IMR-90 (cell line): Measurements from ENCODE around the gene CHMP6. TPM values are rescaled to one million over a fixed set of nuclear protein-coding genes. Genes with fewer than 3 reads are reported as not detected.

Source experiments
- ATAC-seq: fragments of 200-7000 bp; cut with Tn5 transposase; 2 replicates; pipeline ENCODE4 v1.9.1; 2020; ENCODE audit warnings: low read depth, mild to moderate bottlenecking, moderate library complexity
- BruUV-seq: library from RNA; stranded (reverse); fragments of 400-500 nt; replicated peaks from 2 replicates; lab custom pipeline; 2021; lab: Mats Ljungman, UMichigan
- CTCF ChIA-PET: fragments of 300-600 bp; formaldehyde crosslinking; extraction: SDS; loops from one replicate; lab custom pipeline; 2021; ENCODE audit warnings: antibody characterized with exemption; lab: Yijun Ruan, JAX
- POLR2A ChIA-PET: fragments of 300-600 bp; sonication (Branson Sonifier 250); formaldehyde crosslinking; loops from one replicate; lab custom pipeline; 2022; ENCODE audit warnings: antibody characterized with exemption; ENCODE audit not compliant: unreplicated experiment; lab: Charles Lee
- DNase-seq: peaks from one replicate; pipeline ENCODE4 v3.0.0; 2013
- H2AFZ ChIP-seq: replicated peaks from 2 replicates; pipeline ENCODE3; 2013; ENCODE audit warnings: low read length, mild to moderate bottlenecking; ENCODE audit not compliant: poor library complexity
- H2AK5ac ChIP-seq: 2 replicates; pipeline ENCODE4 v1.6.1; 2013; ENCODE audit warnings: low read depth, low read length, inconsistent platforms
- H2AK9ac ChIP-seq: replicated peaks from 2 replicates; pipeline ENCODE3; 2013; ENCODE audit warnings: mild to moderate bottlenecking, low read depth, low read length, moderate library complexity; ENCODE audit not compliant: poor library complexity
- H2BK120ac ChIP-seq: 2 replicates; pipeline ENCODE4 v1.6.1; 2013; ENCODE audit warnings: low read depth, low read length, inconsistent platforms
- H2BK15ac ChIP-seq: 3 replicates; pipeline ENCODE4 v1.6.1; 2013; ENCODE audit warnings: low read depth, low read length, inconsistent platforms
- H2BK20ac ChIP-seq: 2 replicates; pipeline ENCODE4 v1.6.1; 2013; ENCODE audit warnings: low read depth, mild to moderate bottlenecking, inconsistent platforms, low read length, moderate library complexity
- H2BK5ac ChIP-seq: 2 replicates; pipeline ENCODE4 v1.6.1; 2013; ENCODE audit warnings: mild to moderate bottlenecking, low read depth, low read length, inconsistent platforms; ENCODE audit not compliant: poor library complexity, severe bottlenecking
- H3K14ac ChIP-seq: replicated peaks from 2 replicates; pipeline ENCODE4 v1.6.1; 2013; ENCODE audit warnings: low read depth, low read length, inconsistent platforms
- H3K18ac ChIP-seq: 2 replicates; pipeline ENCODE4 v1.6.1; 2013; ENCODE audit warnings: low read depth, low read length, control low read depth
- H3K23ac ChIP-seq: 2 replicates; pipeline ENCODE4 v1.6.1; 2013; ENCODE audit warnings: low read depth, low read length, inconsistent platforms
- H3K27ac ChIP-seq: 2 replicates; pipeline ENCODE4 v1.5.1; 2013; ENCODE audit warnings: mild to moderate bottlenecking, control low read depth, low read length; ENCODE audit not compliant: insufficient read depth
- H3K27me3 ChIP-seq: 2 replicates; pipeline ENCODE4 v1.6.1; 2013; ENCODE audit warnings: low read length; ENCODE audit not compliant: control insufficient read depth, insufficient read depth
- H3K36me3 ChIP-seq: 2 replicates; pipeline ENCODE4 v1.6.1; 2013; ENCODE audit warnings: low read length, mixed read lengths; ENCODE audit not compliant: control insufficient read depth, insufficient read depth
- H3K4ac ChIP-seq: 2 replicates; pipeline ENCODE4 v1.6.1; 2013; ENCODE audit warnings: low read depth, low read length, inconsistent platforms
- H3K4me1 ChIP-seq: 2 replicates; pipeline ENCODE4 v1.6.1; 2013; ENCODE audit warnings: low read length, mixed read lengths; ENCODE audit not compliant: control insufficient read depth, insufficient read depth
- H3K4me2 ChIP-seq: 2 replicates; pipeline ENCODE4 v1.6.1; 2013; ENCODE audit warnings: low read depth, mild to moderate bottlenecking, control low read depth, low read length, moderate library complexity
- H3K4me3 ChIP-seq: 2 replicates; pipeline ENCODE4 v1.5.1; 2013; ENCODE audit warnings: low read depth, mild to moderate bottlenecking, control low read depth, low read length, moderate library complexity; ENCODE audit not compliant: insufficient read depth
- H3K56ac ChIP-seq: 2 replicates; pipeline ENCODE4 v1.6.1; 2013; ENCODE audit warnings: low read length, inconsistent platforms; ENCODE audit not compliant: insufficient read depth; ENCODE audit errors: extremely low read depth
- H3K79me1 ChIP-seq, 2 experiments: 2 replicates each; pipeline ENCODE4 v1.6.1; 2013; ENCODE audit warnings: low read length in 2 of 2, inconsistent platforms in 1 of 2, low read depth in 1 of 2
- H3K9ac ChIP-seq: 2 replicates; pipeline ENCODE4 v1.6.1; 2013; ENCODE audit warnings: low read depth, low read length, control low read depth
- H3K9me1 ChIP-seq: 2 replicates; pipeline ENCODE4 v1.6.1; 2013; ENCODE audit warnings: low read length, inconsistent platforms; ENCODE audit not compliant: insufficient read depth
- H3K9me3 ChIP-seq: 2 replicates; pipeline ENCODE4 v1.6.1; 2013; ENCODE audit warnings: low read length; ENCODE audit not compliant: control insufficient read depth, insufficient read depth
- H4K20me1 ChIP-seq: 2 replicates; pipeline ENCODE4 v1.6.1; 2013; ENCODE audit warnings: low read length, inconsistent platforms; ENCODE audit not compliant: insufficient read depth
- H4K5ac ChIP-seq: 2 replicates; pipeline ENCODE4 v1.6.1; 2013; ENCODE audit warnings: mild to moderate bottlenecking, low read depth, low read length, control low read depth
- H4K8ac ChIP-seq, 2 experiments: 2 replicates each; pipeline ENCODE4 v1.6.1; 2013; ENCODE audit warnings: low read depth in 2 of 2, low read length in 2 of 2, control low read depth in 1 of 2, inconsistent platforms in 1 of 2
- H4K91ac ChIP-seq: 2 replicates; pipeline ENCODE4 v1.6.1; 2013; ENCODE audit warnings: low read depth, low read length, inconsistent platforms; ENCODE audit not compliant: insufficient read depth
- CHD1 ChIP-seq: IDR thresholded peaks from 2 replicates; pipeline ENCODE4 v1.6.1; 2012; ENCODE audit warnings: low read depth, low read length, improper control_type of control experiment
- MAFK ChIP-seq: IDR thresholded peaks from 2 replicates; pipeline ENCODE4 v1.6.1; 2012; ENCODE audit warnings: low read depth, low read length, improper control_type of control experiment
- MAZ ChIP-seq: IDR thresholded peaks from 2 replicates; pipeline ENCODE4 v1.6.1; 2012; ENCODE audit warnings: low read depth, mild to moderate bottlenecking, low read length, improper control_type of control experiment, moderate library complexity, borderline replicate concordance
- RAD21 ChIP-seq: IDR thresholded peaks from 2 replicates; pipeline ENCODE4 v1.6.1; 2012; ENCODE audit warnings: low read length, improper control_type of control experiment
- RCOR1 ChIP-seq: IDR thresholded peaks from 2 replicates; pipeline ENCODE4 v1.6.1; 2012; ENCODE audit warnings: mild to moderate bottlenecking, low read length, improper control_type of control experiment; ENCODE audit not compliant: insufficient replicate concordance
- WGBS, 2 experiments: methylation state at CpG; one replicate each; pipeline versions ENCODE4 v1.1.5 to v1.1.7; 2013; ENCODE audit warnings: missing lambda C conversion rate in 2 of 2; ENCODE audit not compliant: insufficient read length in 1 of 2; ENCODE audit errors: extremely low coverage in 2 of 2; 5-methylcytosine and 5-hydroxymethylcytosine counted together
- dilution Hi-C: fragments of 300-500 bp; cut with HindIII; formaldehyde crosslinking; loops from one replicate; pipeline ENCODE4 v1.14.3; 2018; ENCODE audit warnings: low sequenced_read_pairs; ENCODE audit not compliant: unreplicated experiment
- in situ Hi-C: fragments of 300-500 bp; cut with MboI; formaldehyde crosslinking; loops from 3 replicates; pipeline ENCODE4 v1.14.3; 2019; ENCODE audit warnings: low sequenced_read_pairs, inconsistent platforms, mixed read lengths
- intact Hi-C: fragments of 100-400 bp; cut with micrococcal nuclease; formaldehyde crosslinking; loops from 2 replicates; pipeline ENCODE4 v1.10.0; 2022
- polyA plus RNA-seq, 3 experiments: library from polyadenylated mRNA; depleted of rRNA; stranded (reverse); fragments of >200 nt; gene quantifications; 2 replicates each; pipeline ENCODE4 v1.2.3, GENCODE V29; 2012; ENCODE audit warnings: low replicate concordance in 1 of 3
- total RNA-seq: library from RNA; depleted of rRNA; stranded (reverse); fragments of >200 nt; gene quantifications from 2 replicates; pipeline ENCODE4 v1.2.3, GENCODE V29; 2012
- TF ChIP-seq, protein P1 (sequence below): conservative IDR thresholded peaks from 2 replicates; pipeline ENCODE4 v1.5.1; 2012; ENCODE audit warnings: mild to moderate bottlenecking, low read depth, low read length, improper control_type of control experiment

The CHMP6 gene
- total and polyA plus RNA-seq, 2 of the 4 experiments (the other 2 are of a cell fraction): 5.0 to 40.3 TPM

DNA sequence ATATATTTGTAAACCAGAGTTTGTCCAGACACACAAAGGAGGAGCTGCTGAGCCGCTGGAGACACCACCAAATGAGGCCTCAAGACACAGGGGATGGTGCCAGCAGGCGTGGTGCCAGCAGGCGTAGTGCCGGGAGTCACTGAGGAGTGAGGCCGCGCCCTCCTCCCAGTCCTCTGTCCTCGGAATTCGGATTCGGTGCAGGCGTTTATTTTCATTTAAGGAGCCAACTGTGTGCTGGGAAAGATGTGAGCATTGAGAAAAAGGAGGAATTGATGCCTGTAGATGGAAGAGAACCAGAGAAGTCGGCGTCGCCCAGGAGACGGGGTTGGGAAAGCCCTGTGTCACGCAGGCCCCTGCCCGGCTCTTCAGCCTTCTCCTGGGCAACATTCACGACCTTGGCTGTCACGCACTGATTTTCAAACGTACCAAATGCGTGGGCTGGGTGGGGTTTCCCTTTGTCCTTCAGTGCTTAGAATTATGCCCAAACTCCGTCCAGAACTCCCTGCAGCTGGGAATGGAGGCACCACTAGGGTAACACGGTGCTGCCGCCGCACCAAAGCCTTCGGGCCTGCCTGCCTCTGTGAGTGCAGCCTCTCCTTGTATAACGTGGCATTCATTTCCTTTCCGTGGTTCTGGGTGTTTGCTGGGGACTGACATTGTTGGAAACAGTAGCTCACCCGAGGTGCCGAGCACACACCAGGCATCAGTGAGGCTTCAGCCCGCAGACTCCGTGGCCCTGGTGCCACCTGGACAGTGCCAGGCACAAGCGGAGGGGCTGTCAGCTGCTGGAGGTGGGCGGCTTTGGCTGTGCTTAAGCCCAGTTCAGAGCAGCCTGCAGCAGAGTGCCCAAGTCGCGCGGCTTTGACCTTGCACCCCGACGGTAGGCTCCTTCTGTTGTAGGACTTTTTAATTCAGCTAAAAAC lies 49.0 kb upstream of the CHMP6 start:
- Histone ChIP-seq H2AFZ (peak overlapping the region; percentile 65), H2BK15ac (peak overlapping the region; percentile 11; the same call in 1 of the 3 replicates)

More for the DNA sequence above, 49.0 kb upstream of the CHMP6 start:
- Histone ChIP-seq H3K27ac (peak overlapping the region; percentile 13; the same call in 1 of the 2 replicates), H3K18ac (no peak overlapping the region; the same call in 1 of the 2 replicates), H4K91ac (peak overlapping the region; percentile 62), H3K9me3 (no peaks in the 10 kb centered on the region), H2AK9ac (peak overlapping the region; percentile 78), H3K4me2 (no peak overlapping the region; the same call in 1 of the 2 replicates), H3K79me1 (no peaks in the 10 kb centered on the region; a peak in 1 of 4 replicates), H2AK5ac (peak overlapping the region; percentile 44; the same call in 1 of the 2 replicates), H3K4me3 (no peak overlapping the region), H4K5ac (no peak overlapping the region; the same call in 1 of the 2 replicates), H4K20me1 (no peaks in the 10 kb centered on the region), H3K36me3 (peaks cover 21% of the 10 kb centered on the region), H2BK120ac (peak overlapping the region; percentile 23; the same call in 1 of the 2 replicates), H2BK5ac (no peak overlapping the region), H2BK20ac (no peak overlapping the region), H3K9me1 (peaks cover 8% of the 10 kb centered on the region; the same call in 1 of the 2 replicates), H4K8ac (peak overlapping the region in 1 of 2 experiments; percentile 43; a peak in 1 of 4 replicates), H3K4me1 (peaks cover 11% of the 10 kb centered on the region), H3K9ac (no peak overlapping the region), H3K27me3 (no peaks in the 10 kb centered on the region), H3K56ac (no peak overlapping the region), H3K4ac (peak overlapping the region; percentile 56), H3K14ac (peak overlapping the region; percentile 10), H3K23ac (peak overlapping the region; percentile 74)
- TF ChIP-seq, protein P1, sequence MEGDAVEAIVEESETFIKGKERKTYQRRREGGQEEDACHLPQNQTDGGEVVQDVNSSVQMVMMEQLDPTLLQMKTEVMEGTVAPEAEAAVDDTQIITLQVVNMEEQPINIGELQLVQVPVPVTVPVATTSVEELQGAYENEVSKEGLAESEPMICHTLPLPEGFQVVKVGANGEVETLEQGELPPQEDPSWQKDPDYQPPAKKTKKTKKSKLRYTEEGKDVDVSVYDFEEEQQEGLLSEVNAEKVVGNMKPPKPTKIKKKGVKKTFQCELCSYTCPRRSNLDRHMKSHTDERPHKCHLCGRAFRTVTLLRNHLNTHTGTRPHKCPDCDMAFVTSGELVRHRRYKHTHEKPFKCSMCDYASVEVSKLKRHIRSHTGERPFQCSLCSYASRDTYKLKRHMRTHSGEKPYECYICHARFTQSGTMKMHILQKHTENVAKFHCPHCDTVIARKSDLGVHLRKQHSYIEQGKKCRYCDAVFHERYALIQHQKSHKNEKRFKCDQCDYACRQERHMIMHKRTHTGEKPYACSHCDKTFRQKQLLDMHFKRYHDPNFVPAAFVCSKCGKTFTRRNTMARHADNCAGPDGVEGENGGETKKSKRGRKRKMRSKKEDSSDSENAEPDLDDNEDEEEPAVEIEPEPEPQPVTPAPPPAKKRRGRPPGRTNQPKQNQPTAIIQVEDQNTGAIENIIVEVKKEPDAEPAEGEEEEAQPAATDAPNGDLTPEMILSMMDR: 0 out of 2 replicates have a peak, but pooled peaks have one; percentile 13
- TF ChIP-seq CHD1 (no peak), RCOR1 (no peak), MAFK (no peak), RAD21 (peak; percentile 22; the same call in 1 of the 2 replicates), MAZ (no peak)
- intact Hi-C loops: no loop called here
- peak; percentile 89 for ATAC-seq
- BruUV-seq: no TSS peak
- CTCF ChIA-PET: interaction anchor here (1.3 kb wide), 1 partner anchor 11 kb away, joined by 3 read pairs; no protein-coding TSS in a partner anchor
- 58% methylated on average over 17 of the region's 38 CpGs; no CpG with 5 or more reads in 1 of the 2 experiments for WGBS, 2 experiments
- dilution Hi-C loops: no loop called here
- POLR2A ChIA-PET: no interaction called here
- peak; percentile 82 for DNase-seq
- in situ Hi-C loops: no loop called here
